Activated CD8-positive, alpha-beta T cell treated with anti-CD3 and anti-CD28 coated beads for 36 hours (primary cell): ENCODE results near the gene TFR2. TPM values are rescaled to one million over a fixed set of nuclear protein-coding genes. Genes with fewer than 3 reads are reported as not detected.
A peak's percentile ranks its signal among the peaks of the same experiment; 100 is the strongest.

Experiments
- ATAC-seq: fragments of 200-7000 bp; cut with Tn5 transposase; one replicate; pipeline ENCODE4 v1.10.0; 2021; ENCODE audit warnings: mild to moderate bottlenecking, moderate library complexity
- CTCF ChIA-PET: fragments of 350-600 bp; sonication (Branson Sonifier 250); formaldehyde crosslinking; loops from one replicate; lab custom pipeline; 2021; ENCODE audit warnings: antibody characterized with exemption; lab: Charles Lee
- POLR2A ChIA-PET: fragments of 350-600 bp; sonication (Branson Sonifier 250); formaldehyde crosslinking; loops from one replicate; lab custom pipeline; 2021; ENCODE audit warnings: antibody characterized with exemption; lab: Charles Lee
- DNase-seq: peaks from one replicate; pipeline ENCODE4 v3.0.0-alpha.2; 2020
- H3K27ac Mint-ChIP-seq: one replicate; pipeline ENCODE4 v1.8.0; 2021; ENCODE audit warnings: mild to moderate bottlenecking, mixed read lengths
- H3K27me3 Mint-ChIP-seq: one replicate; pipeline ENCODE4 v1.8.0; 2021; ENCODE audit warnings: mixed read lengths
- H3K36me3 Mint-ChIP-seq: one replicate; pipeline ENCODE4 v1.8.0; 2021; ENCODE audit warnings: low read depth, mixed read lengths
- H3K4me1 Mint-ChIP-seq: one replicate; pipeline ENCODE4 v1.8.0; 2021; ENCODE audit warnings: low read depth, mixed read lengths
- H3K4me3 Mint-ChIP-seq: one replicate; pipeline ENCODE4 v1.8.0; 2021; ENCODE audit warnings: mild to moderate bottlenecking, moderate library complexity, mixed read lengths
- H3K9me3 Mint-ChIP-seq: one replicate; pipeline ENCODE4 v1.8.0; 2021; ENCODE audit warnings: mixed read lengths
- intact Hi-C: fragments of 100-400 bp; cut with micrococcal nuclease; formaldehyde crosslinking; loops from one replicate; pipeline ENCODE4 v1.10.0; 2022
- total RNA-seq, 2 experiments: library from RNA; stranded (reverse); gene quantifications; one replicate each; pipeline ENCODE4 v1.2.3, GENCODE V29; 2021
- TF ChIP-seq, protein P1 (sequence below): fragments of 200-600 bp; IDR thresholded peaks from one replicate; pipeline ENCODE4 v1.8.0; 2022; ENCODE audit warnings: antibody characterized with exemption, mild to moderate bottlenecking

The TFR2 gene
- total RNA-seq, 2 experiments from 2014 or later: 11.3 to 11.9 TPM

DNA sequence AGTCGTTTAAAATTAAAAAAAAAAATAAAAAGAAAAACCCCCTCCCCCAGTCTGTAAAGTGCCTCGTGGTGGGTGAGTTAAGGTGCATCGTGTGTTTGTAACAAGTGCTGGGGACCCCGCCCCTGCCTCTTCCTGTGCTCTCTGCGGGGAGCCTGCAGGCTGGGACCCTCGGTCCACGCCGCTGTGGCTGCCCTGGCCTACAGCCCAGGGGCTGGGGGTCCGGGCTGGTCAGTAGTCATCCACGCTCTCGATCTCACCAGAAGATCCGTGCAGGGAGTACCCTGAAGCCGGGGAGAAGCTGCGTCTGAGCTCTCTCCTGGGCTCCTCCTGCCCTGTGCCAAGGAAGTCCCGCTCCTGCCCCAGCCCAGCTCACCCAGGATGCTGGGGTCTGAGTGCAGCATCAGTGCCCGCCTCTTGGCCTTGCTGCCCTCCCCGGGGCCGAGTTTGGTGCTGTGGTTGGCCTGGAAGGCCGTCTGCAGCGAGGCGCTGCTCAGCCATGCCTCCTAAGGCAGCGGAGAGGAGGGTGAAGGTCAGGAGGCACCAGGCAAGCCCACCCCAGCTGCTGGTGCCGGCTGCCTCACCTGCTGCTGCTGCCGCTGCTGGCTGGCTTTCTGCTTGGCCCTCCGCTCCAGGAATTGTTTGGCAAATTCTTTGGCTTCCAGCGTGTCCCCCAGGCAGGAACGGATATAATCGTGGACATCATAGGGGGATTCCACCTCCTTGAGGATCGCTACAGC is 40.3 kb upstream of the TFR2 start:
- H3K9me3 Mint-ChIP-seq: no peaks in the 10 kb centered on the region
- ATAC-seq: no peak
- intact Hi-C loops: no loop called here
- H3K27ac Mint-ChIP-seq: peak overlapping the region; percentile 38
- TF ChIP-seq, protein P1, sequence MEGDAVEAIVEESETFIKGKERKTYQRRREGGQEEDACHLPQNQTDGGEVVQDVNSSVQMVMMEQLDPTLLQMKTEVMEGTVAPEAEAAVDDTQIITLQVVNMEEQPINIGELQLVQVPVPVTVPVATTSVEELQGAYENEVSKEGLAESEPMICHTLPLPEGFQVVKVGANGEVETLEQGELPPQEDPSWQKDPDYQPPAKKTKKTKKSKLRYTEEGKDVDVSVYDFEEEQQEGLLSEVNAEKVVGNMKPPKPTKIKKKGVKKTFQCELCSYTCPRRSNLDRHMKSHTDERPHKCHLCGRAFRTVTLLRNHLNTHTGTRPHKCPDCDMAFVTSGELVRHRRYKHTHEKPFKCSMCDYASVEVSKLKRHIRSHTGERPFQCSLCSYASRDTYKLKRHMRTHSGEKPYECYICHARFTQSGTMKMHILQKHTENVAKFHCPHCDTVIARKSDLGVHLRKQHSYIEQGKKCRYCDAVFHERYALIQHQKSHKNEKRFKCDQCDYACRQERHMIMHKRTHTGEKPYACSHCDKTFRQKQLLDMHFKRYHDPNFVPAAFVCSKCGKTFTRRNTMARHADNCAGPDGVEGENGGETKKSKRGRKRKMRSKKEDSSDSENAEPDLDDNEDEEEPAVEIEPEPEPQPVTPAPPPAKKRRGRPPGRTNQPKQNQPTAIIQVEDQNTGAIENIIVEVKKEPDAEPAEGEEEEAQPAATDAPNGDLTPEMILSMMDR: no peak
- H3K4me3 Mint-ChIP-seq: no peak overlapping the region
- POLR2A ChIA-PET: interaction anchor here (0.8 to 7.7 kb wide), 5 partner anchors 10 to 69 kb away, joined by 3 to 94 read pairs (median 5); partner anchors contain the start of genes GIGYF1 and MOSPD3
- H3K27me3 Mint-ChIP-seq: no peaks in the 10 kb centered on the region
- CTCF ChIA-PET: interaction anchor here (1.6 to 10.9 kb wide), 3 partner anchors 9 to 98 kb away, joined by 3 to 105 read pairs (median 9); no protein-coding TSS in a partner anchor
- peaks cover 30% of the 10 kb centered on the region for H3K36me3 Mint-ChIP-seq
- H3K4me1 Mint-ChIP-seq: peaks cover 29% of the 10 kb centered on the region
- DNase-seq: no peak

DNA sequence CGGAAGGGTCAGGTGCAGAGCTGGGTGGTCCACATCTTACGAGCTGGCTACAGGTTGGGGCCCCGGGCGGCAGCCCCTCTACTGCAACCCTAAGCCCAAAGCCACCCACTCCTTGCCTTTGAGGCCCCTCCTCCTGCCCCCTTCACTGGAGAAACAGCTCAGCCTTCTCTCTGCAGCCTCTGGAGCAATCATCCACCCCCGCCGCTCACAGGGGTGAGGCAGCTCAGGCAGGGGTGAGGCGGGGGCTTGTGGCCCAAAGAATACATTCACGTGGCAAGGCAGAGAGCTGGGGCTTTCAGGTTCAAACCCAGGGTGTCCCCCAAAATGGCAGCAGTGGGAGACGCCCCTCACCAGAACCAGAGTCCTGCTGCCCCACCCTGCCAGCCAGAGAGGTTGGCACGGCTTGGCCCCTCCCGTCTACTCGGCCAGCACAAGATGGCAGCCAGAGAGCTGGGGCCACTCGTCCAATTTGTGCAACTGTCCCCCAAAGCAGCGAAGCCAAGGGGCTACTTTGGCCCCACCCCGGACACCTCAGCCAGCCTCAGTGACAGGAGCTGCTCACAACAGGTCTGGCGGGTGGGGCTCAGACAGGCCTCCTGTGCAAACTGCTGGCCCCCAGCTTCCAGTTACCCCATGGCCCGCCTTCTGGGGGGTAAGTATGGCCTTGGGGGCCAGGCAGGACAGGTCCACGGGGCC is 39.4 kb upstream of the TFR2 start:
- peak; percentile 18 for DNase-seq
- ChIA-PET CTCF (interaction anchor here (0.7 to 10.9 kb wide), 5 partner anchors 10 to 198 kb away, joined by 3 to 105 read pairs (median 4); partner anchors contain the start of gene MOSPD3), POLR2A (interaction anchor here (0.8 to 7.7 kb wide), 6 partner anchors 10 to 54 kb away, joined by 3 to 94 read pairs (median 3); partner anchors contain the start of gene GIGYF1)
- Mint-ChIP-seq H3K4me3 (no peak overlapping the region), H3K36me3 (peaks cover 34% of the 10 kb centered on the region), H3K4me1 (peaks cover 32% of the 10 kb centered on the region), H3K9me3 (no peaks in the 10 kb centered on the region), H3K27me3 (no peaks in the 10 kb centered on the region), H3K27ac (peak overlapping the region; percentile 42)
- ATAC-seq: no peak
- TF ChIP-seq, protein P1: no peak
- intact Hi-C loops: no loop called here

DNA sequence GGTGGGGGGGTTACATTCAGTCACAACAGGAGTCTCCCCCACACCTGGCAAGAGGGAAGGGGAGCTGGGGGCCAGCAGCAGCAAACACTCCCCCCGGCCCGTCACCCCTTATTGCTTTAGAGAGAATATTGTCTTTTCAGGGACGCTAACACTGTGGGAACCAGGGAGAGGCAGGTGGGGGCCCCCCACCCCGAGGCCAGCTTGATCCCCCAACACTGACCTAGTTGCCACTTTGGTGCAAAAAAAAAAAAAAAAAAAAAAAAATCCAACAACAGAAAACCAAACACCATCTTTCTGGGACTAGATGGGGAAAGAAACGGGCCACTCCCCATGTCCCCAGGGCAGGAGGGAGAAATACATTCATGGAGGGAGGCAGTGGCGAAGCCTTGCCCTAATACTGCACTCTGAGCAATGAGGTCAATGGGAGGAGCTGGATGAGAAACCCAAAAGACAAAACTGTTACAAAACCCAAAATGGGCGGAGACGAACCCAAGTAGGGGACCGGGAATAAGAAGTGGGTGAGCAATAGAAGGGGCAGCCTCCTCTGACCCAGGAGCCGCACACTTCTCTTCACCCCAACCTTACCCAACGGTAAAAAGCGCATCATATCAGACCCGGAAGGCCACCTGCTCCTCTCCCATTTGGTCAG is 38.7 kb upstream of the TFR2 start:
- intact Hi-C loops: loop anchor here (10.0 kb wide), 1 partner anchor 75 kb away; the partner anchor contains the start of gene PCOLCE
- CTCF ChIA-PET: interaction anchor here (0.7 to 10.9 kb wide), 5 partner anchors 11 to 197 kb away, joined by 3 to 105 read pairs (median 4); partner anchors contain the start of gene MOSPD3
- peaks cover 32% of the 10 kb centered on the region for H3K4me1 Mint-ChIP-seq
- H3K4me3 Mint-ChIP-seq: no peak overlapping the region
- POLR2A ChIA-PET: interaction anchor here (0.8 to 7.7 kb wide), 5 partner anchors 11 to 54 kb away, joined by 3 to 94 read pairs (median 3); partner anchors contain the start of gene GIGYF1
- no peaks in the 10 kb centered on the region for H3K27me3 Mint-ChIP-seq
- H3K36me3 Mint-ChIP-seq: peaks cover 31% of the 10 kb centered on the region
- DNase-seq: no peak
- ATAC-seq: no peak
- no peaks in the 10 kb centered on the region for H3K9me3 Mint-ChIP-seq
- TF ChIP-seq, protein P1: no peak
- peak overlapping the region; percentile 42 for H3K27ac Mint-ChIP-seq

DNA sequence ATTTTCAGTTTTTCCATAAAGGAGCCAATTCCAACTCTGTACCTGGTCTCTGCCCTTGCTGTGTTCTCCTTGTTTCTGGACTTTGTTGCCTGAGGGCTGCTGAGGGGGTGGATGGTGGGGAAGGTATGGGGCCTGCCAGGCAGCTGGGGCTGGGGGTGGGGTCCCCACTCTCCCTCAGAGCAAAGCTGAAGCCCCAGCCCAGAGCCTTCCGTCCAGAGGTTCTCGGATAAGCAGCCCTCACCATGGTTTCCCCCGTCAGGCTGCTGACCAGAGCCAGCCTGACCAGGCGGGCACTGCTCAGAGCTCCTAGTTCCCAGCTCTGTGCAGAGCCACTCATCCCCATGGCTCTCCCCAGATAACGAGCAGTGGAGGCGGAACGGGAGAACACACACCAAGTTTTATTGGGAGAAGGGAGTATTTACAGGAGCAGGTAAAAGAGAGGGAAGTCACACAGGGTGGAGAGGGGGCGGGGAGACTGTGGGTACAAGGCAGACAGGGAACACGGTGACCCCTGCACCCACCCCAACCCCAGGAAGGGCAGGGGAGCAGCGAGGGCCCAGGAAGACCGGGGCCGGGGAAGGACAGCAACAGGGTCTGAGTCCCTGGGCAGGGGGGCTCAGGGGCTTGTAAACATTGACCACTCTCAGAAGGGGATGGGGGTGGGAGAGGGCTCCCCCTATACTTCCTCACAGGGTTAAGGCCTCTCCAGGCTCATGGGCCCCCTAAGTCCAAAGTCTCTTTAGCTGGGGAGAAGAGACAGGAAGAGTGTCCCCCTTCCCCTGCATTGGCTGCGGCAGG is 38.0 kb upstream of the TFR2 start:
- TF ChIP-seq, protein P1: no peak
- Mint-ChIP-seq H3K4me1 (peaks cover 32% of the 10 kb centered on the region), H3K27ac (peak overlapping the region; percentile 63), H3K4me3 (no peak overlapping the region), H3K27me3 (no peaks in the 10 kb centered on the region), H3K36me3 (peaks cover 31% of the 10 kb centered on the region), H3K9me3 (no peaks in the 10 kb centered on the region)
- ATAC-seq (no peak), DNase-seq (no peak)
- POLR2A ChIA-PET: interaction anchor here (1.3 to 7.7 kb wide), 3 partner anchors 12 to 47 kb away, joined by 3 to 94 read pairs (median 3); partner anchors contain the start of gene GIGYF1
- CTCF ChIA-PET: interaction anchor here (1.1 to 10.9 kb wide), 4 partner anchors 12 to 196 kb away, joined by 3 to 105 read pairs (median 8); partner anchors contain the start of gene POP7
- intact Hi-C loops: loop anchor here (10.0 kb wide), 1 partner anchor 75 kb away; the partner anchor contains the start of gene PCOLCE
